HepG2 (cell line): Measurements from ENCODE around the gene PRIMPOL. TPM values are rescaled to one million over a fixed set of nuclear protein-coding genes. Genes with fewer than 3 reads are reported as not detected.

Experiments
- EEA1 ChIP-seq: sonication (generic); formaldehyde crosslinking; IDR thresholded peaks from 2 replicates; pipeline ENCODE4 v1.5.1; 2020; ENCODE audit warnings: mild to moderate bottlenecking, missing genetic modification reagents, borderline replicate concordance
- GPN1 ChIP-seq: sonication (generic); formaldehyde crosslinking; IDR thresholded peaks from 2 replicates; pipeline ENCODE4 v1.5.1; 2020; ENCODE audit warnings: missing genetic modification reagents, borderline replicate concordance
- HDAC6 ChIP-seq: fragments of 200-600 bp; sonication (generic); IDR thresholded peaks from 2 replicates; pipeline ENCODE4 v1.7.0; 2017; ENCODE audit warnings: mild to moderate bottlenecking, antibody characterized with exemption, low read length, low read depth
- MTERF4 ChIP-seq: sonication (generic); formaldehyde crosslinking; IDR thresholded peaks from 2 replicates; pipeline ENCODE4 v1.8.0; 2023; ENCODE audit warnings: mild to moderate bottlenecking, missing genetic modification reagents
- NKX3-1 ChIP-seq: sonication (generic); formaldehyde crosslinking; IDR thresholded peaks from 2 replicates; pipeline ENCODE4 v1.5.0; 2020; ENCODE audit warnings: missing genetic modification reagents
- NRL ChIP-seq: sonication (generic); formaldehyde crosslinking; IDR thresholded peaks from 2 replicates; pipeline ENCODE4 v1.5.0; 2020; ENCODE audit warnings: missing genetic modification reagents, mild to moderate bottlenecking, moderate library complexity, borderline replicate concordance
- PAX8 ChIP-seq: sonication (generic); formaldehyde crosslinking; IDR thresholded peaks from 2 replicates; pipeline ENCODE4 v1.8.0; 2022; ENCODE audit warnings: mild to moderate bottlenecking, missing genetic modification reagents, borderline replicate concordance
- PAXIP1 ChIP-seq: sonication (generic); formaldehyde crosslinking; conservative IDR thresholded peaks from 2 replicates; pipeline ENCODE4 v1.4.0; 2020; ENCODE audit warnings: mild to moderate bottlenecking, missing genetic modification reagents, moderate library complexity
- PITX1 ChIP-seq: sonication (generic); formaldehyde crosslinking; IDR thresholded peaks from 2 replicates; pipeline ENCODE4 v1.5.1; 2020; ENCODE audit warnings: mild to moderate bottlenecking, missing genetic modification reagents
- POLR2A ChIP-seq, 2 experiments: IDR thresholded peaks; 2 replicates each; pipeline ENCODE4 v1.6.1; 2011; ENCODE audit warnings: low read depth in 2 of 2, low read length in 2 of 2, mild to moderate bottlenecking in 1 of 2, moderate library complexity in 1 of 2; ENCODE audit not compliant: insufficient read depth in 1 of 2
- POLR2G ChIP-seq: fragments of 200-400 bp; formaldehyde crosslinking; IDR thresholded peaks from 2 replicates; pipeline ENCODE4 v1.6.1; 2018; ENCODE audit warnings: mild to moderate bottlenecking, low read depth, low read length, moderate library complexity
- REL ChIP-seq: sonication (generic); formaldehyde crosslinking; conservative IDR thresholded peaks from 2 replicates; pipeline ENCODE4 v1.8.0; 2022; ENCODE audit warnings: mild to moderate bottlenecking, missing genetic modification reagents, moderate library complexity
- UBTF ChIP-seq: sonication (generic); formaldehyde crosslinking; IDR thresholded peaks from 2 replicates; pipeline ENCODE4 v1.4.0; 2020; ENCODE audit warnings: mild to moderate bottlenecking, missing genetic modification reagents
- ZBTB26 ChIP-seq: IDR thresholded peaks from 2 replicates; pipeline ENCODE4 v1.6.1; 2016; ENCODE audit warnings: missing compliant biosample characterization, missing genetic modification reagents, borderline replicate concordance
- ZFP91 ChIP-seq: sonication (generic); formaldehyde crosslinking; IDR thresholded peaks from 2 replicates; pipeline ENCODE4 v1.9.0; 2022; ENCODE audit warnings: missing genetic modification reagents, mild to moderate bottlenecking, borderline replicate concordance
- ZNF501 ChIP-seq: sonication (generic); formaldehyde crosslinking; IDR thresholded peaks from 2 replicates; pipeline ENCODE4 v1.5.1; 2020; ENCODE audit warnings: mild to moderate bottlenecking, moderate library complexity, missing genetic modification reagents
- ZNF598 ChIP-seq: sonication (generic); formaldehyde crosslinking; IDR thresholded peaks from 2 replicates; pipeline ENCODE4 v1.5.1; 2020; ENCODE audit warnings: mild to moderate bottlenecking, missing genetic modification reagents, borderline replicate concordance
- ZNF607 ChIP-seq: sonication (generic); formaldehyde crosslinking; IDR thresholded peaks from 2 replicates; pipeline ENCODE4 v1.5.1; 2020; ENCODE audit warnings: missing genetic modification reagents, mild to moderate bottlenecking, borderline replicate concordance
- polyA plus RNA-seq, 8 experiments: library from polyadenylated mRNA; depleted of rRNA in 3 of 8; stranded (reverse) in 7 of 8; unstranded in 1 of 8; fragments of >200 nt; fragmentation: Illumina TruSeq in 4 of 8; extraction: Trizol in 4 of 8; gene quantifications; 2 replicates each; pipeline versions ENCODE4 v1.2.1 to v1.2.3, GENCODE V29; 2011 to 2016; ENCODE audit warnings: low read depth in 4 of 8, missing spikeins in 1 of 8, mixed read lengths in 1 of 8; ENCODE audit not compliant: insufficient read depth in 1 of 8
- total RNA-seq, 5 experiments: library from RNA; depleted of rRNA; stranded (reverse); fragments of >200 nt; fragmentation: Illumina TruSeq; extraction: Trizol; gene quantifications; 2 replicates each; pipeline ENCODE4 v1.2.3, GENCODE V29; 2016; ENCODE audit warnings: low read depth in 1 of 5

The PRIMPOL gene
- total and polyA plus RNA-seq, 2 of the 13 experiments (the other 11 are each of a cell fraction or from before 2014, with no cell fraction given), result 7.3 to 11.0 TPM

- TF ChIP-seq GPN1, result no peak
- peak; percentile 15; the same call in 1 of the 2 replicates for TF ChIP-seq ZNF501 (CRISPR knock-in tag)
- TF ChIP-seq POLR2G, result no peak; the same call in 1 of the 2 replicates
- 0 out of 2 replicates have a peak, but pooled peaks have one; percentile 72 for TF ChIP-seq MTERF4 (CRISPR knock-in tag)
- TF ChIP-seq ZNF607 (CRISPR knock-in tag), result peak; percentile 67; the same call in 1 of the 2 replicates
- peak; percentile 5; the same call in 1 of the 2 replicates for TF ChIP-seq ZFP91 (CRISPR knock-in tag)
- TF ChIP-seq UBTF (CRISPR knock-in tag), result peak; percentile 83; the same call in 1 of the 2 replicates
- TF ChIP-seq ZNF598, result peak; percentile 44; the same call in 1 of the 2 replicates
- no peak for TF ChIP-seq EEA1 (CRISPR knock-in tag)
- TF ChIP-seq PITX1 (CRISPR knock-in tag), result 0 out of 2 replicates have a peak, but pooled peaks have one; percentile 39
- TF ChIP-seq POLR2A (IDR thresholded peaks at IDR 0.05; ENCODE audit: insufficient read depth in 1 of 2, low read depth in 2 of 2, low read length in 2 of 2), result peak in 1 of 2 experiments; percentile 47; a peak in 1 of 4 replicates
- TF ChIP-seq NRL, result peak; percentile 65; the same call in 1 of the 2 replicates
- 0 out of 2 replicates have a peak, but pooled peaks have one; percentile 6 for TF ChIP-seq REL (CRISPR knock-in tag)
- no peak for TF ChIP-seq PAXIP1 (CRISPR knock-in tag)
- TF ChIP-seq NKX3-1, result 0 out of 2 replicates have a peak, but pooled peaks have one; percentile 2
- TF ChIP-seq ZBTB26 (CRISPR knock-in tag), result 0 out of 2 replicates have a peak, but pooled peaks have one; percentile 16
- TF ChIP-seq PAX8, result 0 out of 2 replicates have a peak, but pooled peaks have one; percentile 44
- no peak for TF ChIP-seq HDAC6
Observed at GRCh38 chr4:184648313-184649025, 1.1 kb upstream of the PRIMPOL start (continued).
